Measurements from ENCODE around the gene GDNF. TPM values are rescaled to one million over a fixed set of nuclear protein-coding genes. Genes with fewer than 3 reads are reported as not detected.

Gene GDNF, protein sequence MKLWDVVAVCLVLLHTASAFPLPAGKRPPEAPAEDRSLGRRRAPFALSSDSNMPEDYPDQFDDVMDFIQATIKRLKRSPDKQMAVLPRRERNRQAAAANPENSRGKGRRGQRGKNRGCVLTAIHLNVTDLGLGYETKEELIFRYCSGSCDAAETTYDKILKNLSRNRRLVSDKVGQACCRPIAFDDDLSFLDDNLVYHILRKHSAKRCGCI
- total RNA-seq: not detected
- total RNA-seq (2013): not detected
- 0 to 0.06 (median 0) reads per million in 29 experiments for total RNA-seq

- no peak within 1 kb of the TSS for H3K4me3 ChIP-seq (ENCODE audit: control insufficient read depth in 1 of 2, extremely low read depth in 1 of 2, low read length in 1 of 2)
- WGBS (ENCODE audit: insufficient coverage): 7% methylated on average over 53 of the region's 66 CpGs
- no peaks in the 10 kb centered on the region for H3K36me3 ChIP-seq (ENCODE audit: control insufficient read depth in 2 of 2, extremely low read depth in 1 of 2, insufficient read depth in 1 of 2, low read length in 1 of 2)
- Mint-ChIP-seq H3K27ac (no peak within 1 kb of the TSS), H3K4me1 (peaks cover 20 to 31% (median 27%) of the 10 kb centered on the region in 3 donors), H3K9me3 (no peaks in the 10 kb centered on the region), H3K36me3 (no peaks in the 10 kb centered on the region), H3K4me3 (peak within 1 kb of the TSS in 1 of 3 donors; percentile 71), H3K27me3 (peaks cover 65 to 81% of the 10 kb centered on the region in 2 donors)
- DNase-seq (no peak), ATAC-seq (replicated peaks in 1 of 4) (peak in 1 of 4 experiments; percentile 16)
- peaks cover 27 to 77% of the 10 kb centered on the region in 2 experiments for H3K27me3 ChIP-seq (replicated peaks in 1 of 2; ENCODE audit: control insufficient read depth in 2 of 2, extremely low read depth in 1 of 2, insufficient read depth in 2 of 2, low read length in 1 of 2)
- no peak within 1 kb of the TSS for H3K27ac ChIP-seq (ENCODE audit: low read length)
- no peaks in the 10 kb centered on the region for H3K9me3 ChIP-seq
- ChIA-PET POLR2A (no interaction called here), CTCF (interaction anchor here in 1 of 2 donors (0.7 kb wide), 1 partner anchor 221 kb away, joined by 3 read pairs; no protein-coding TSS in a partner anchor)
- H3K4me1 ChIP-seq (ENCODE audit: control insufficient read depth in 1 of 2, extremely low read depth in 1 of 2, insufficient read depth in 2 of 2, low read length in 2 of 2): peaks cover 3 to 23% of the 10 kb centered on the region in 2 experiments
These were observed at the start of gene GDNF for GRCh38 chr5:37839407-37840052. GDNF (minus strand) TSS chr5:37840041; CDS start chr5:37834796, 5,245 bp downstream.

DNA sequence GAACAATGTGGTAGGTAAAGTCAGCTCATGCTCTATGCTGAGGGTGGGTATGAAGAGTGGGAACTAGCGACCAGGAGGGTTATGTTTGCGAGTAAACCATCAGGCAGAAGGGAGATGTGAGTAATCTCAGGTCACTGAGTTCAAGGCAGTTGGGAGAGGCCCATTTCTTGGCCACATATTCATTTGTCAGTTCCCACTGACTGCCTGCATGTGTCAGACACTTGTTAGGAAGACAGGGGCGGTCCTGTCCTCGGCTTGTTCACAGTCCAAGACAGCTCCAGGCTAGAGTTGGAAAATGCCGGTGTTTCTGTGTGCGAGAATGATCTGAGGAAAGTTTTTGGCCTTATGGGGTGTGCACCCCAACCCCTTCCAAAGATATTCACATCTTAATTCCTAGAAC is 48.6 kb upstream of the GDNF start:
- Histone ChIP-seq H3K36me3 (ENCODE audit: control insufficient read depth in 2 of 2, extremely low read depth in 1 of 2, insufficient read depth in 1 of 2, low read length in 1 of 2) (no peaks in the 10 kb centered on the region), H3K9me3 (no peaks in the 10 kb centered on the region), H3K27ac (ENCODE audit: low read length) (no peak overlapping the region), H3K4me1 (ENCODE audit: control insufficient read depth in 1 of 2, extremely low read depth in 1 of 2, insufficient read depth in 2 of 2, low read length in 2 of 2) (no peaks in the 10 kb centered on the region), H3K4me3 (ENCODE audit: control insufficient read depth in 1 of 2, extremely low read depth in 1 of 2, low read length in 1 of 2) (no peak overlapping the region), H3K27me3 (replicated peaks in 1 of 2; ENCODE audit: control insufficient read depth in 2 of 2, extremely low read depth in 1 of 2, insufficient read depth in 2 of 2, low read length in 1 of 2) (peaks cover 0 to 14% of the 10 kb centered on the region in 2 experiments)
- Mint-ChIP-seq H3K4me1 (no peaks in the 10 kb centered on the region), H3K36me3 (no peaks in the 10 kb centered on the region), H3K27me3 (peaks cover 6 to 7% of the 10 kb centered on the region in 2 donors), H3K4me3 (no peak overlapping the region), H3K27ac (no peak overlapping the region), H3K9me3 (peaks cover 0 to 4% (median 0%) of the 10 kb centered on the region in 3 donors)
- no peak for DNase-seq
- ATAC-seq (replicated peaks in 1 of 4): no peak
- ChIA-PET POLR2A (no interaction called here), CTCF (no interaction called here)
- 57% methylated on average over 2 of the region's 6 CpGs for WGBS (ENCODE audit: insufficient coverage)

DNA sequence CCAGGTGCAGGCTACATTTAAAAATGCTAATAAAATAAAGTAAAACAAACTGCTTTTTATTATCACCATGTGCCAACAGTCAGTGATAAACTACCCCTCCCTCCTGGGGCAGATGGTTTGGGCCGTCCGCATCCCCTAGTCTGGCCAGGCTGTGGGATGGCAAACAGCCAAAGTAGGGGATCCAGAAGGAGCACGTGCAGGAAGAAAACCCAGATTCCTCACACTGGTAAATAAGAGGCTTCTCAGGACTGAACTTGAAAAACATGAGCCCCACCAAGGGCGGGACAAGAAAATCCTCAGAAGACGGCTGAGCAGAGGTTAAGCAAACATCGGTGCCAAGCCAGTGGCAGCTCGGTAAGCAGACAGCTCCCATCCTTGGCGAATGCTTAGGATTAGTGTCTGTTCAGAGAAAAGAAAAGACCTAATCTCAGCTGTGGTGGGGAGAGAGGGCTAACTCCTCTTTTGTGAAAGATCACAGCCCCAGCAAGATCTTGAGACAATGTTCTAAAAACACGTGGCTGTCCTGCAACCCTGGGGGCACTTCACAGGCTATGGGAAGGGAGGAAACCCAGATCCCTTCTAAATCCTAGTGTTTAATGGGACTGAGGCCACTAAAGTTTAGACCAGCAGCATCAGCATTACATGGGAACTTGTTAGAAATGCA is 46.5 kb upstream of the GDNF start:
- Mint-ChIP-seq H3K36me3 (no peaks in the 10 kb centered on the region), H3K27me3 (peaks cover 13 to 15% of the 10 kb centered on the region in 2 donors), H3K4me1 (no peaks in the 10 kb centered on the region), H3K27ac (no peak overlapping the region), H3K9me3 (peaks cover 0 to 10% (median 0%) of the 10 kb centered on the region in 3 donors), H3K4me3 (no peak overlapping the region)
- ATAC-seq (replicated peaks in 1 of 4) (no peak), DNase-seq (no peak)
- H3K27ac ChIP-seq (ENCODE audit: low read length): no peak overlapping the region
- POLR2A ChIA-PET: no interaction called here
- WGBS (ENCODE audit: insufficient coverage): 85% methylated on average over 5 of the region's 9 CpGs
- CTCF ChIA-PET: no interaction called here
- H3K4me3 ChIP-seq (ENCODE audit: control insufficient read depth in 1 of 2, extremely low read depth in 1 of 2, low read length in 1 of 2): no peak overlapping the region
- H3K9me3 ChIP-seq: no peaks in the 10 kb centered on the region
- H3K4me1 ChIP-seq (ENCODE audit: control insufficient read depth in 1 of 2, extremely low read depth in 1 of 2, insufficient read depth in 2 of 2, low read length in 2 of 2): no peaks in the 10 kb centered on the region
- H3K27me3 ChIP-seq (replicated peaks in 1 of 2; ENCODE audit: control insufficient read depth in 2 of 2, extremely low read depth in 1 of 2, insufficient read depth in 2 of 2, low read length in 1 of 2): peaks cover 0 to 14% of the 10 kb centered on the region in 2 experiments
- H3K36me3 ChIP-seq (ENCODE audit: control insufficient read depth in 2 of 2, extremely low read depth in 1 of 2, insufficient read depth in 1 of 2, low read length in 1 of 2): no peaks in the 10 kb centered on the region

DNA sequence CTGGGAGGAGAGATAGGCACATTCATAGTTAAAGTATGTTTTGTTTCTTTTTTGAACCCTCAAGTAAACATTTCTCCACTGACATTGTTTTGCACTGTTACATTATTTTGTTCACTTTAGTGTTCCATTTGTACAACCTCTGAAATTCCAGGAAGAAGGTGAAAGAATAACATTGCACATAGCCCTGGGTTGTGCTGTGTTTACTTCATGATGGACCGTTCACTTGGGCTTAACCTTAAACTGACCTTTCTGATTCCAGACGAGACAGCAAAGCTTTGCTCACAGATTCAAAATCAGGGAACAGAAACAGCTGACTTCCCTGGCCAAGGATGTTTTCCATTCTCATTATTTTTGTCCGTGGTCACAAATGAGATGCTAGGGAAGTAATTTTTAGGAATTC is 42.8 kb upstream of the GDNF start:
- Histone ChIP-seq H3K4me1 (ENCODE audit: control insufficient read depth in 1 of 2, extremely low read depth in 1 of 2, insufficient read depth in 2 of 2, low read length in 2 of 2) (no peaks in the 10 kb centered on the region), H3K27ac (ENCODE audit: low read length) (no peak overlapping the region), H3K27me3 (replicated peaks in 1 of 2; ENCODE audit: control insufficient read depth in 2 of 2, extremely low read depth in 1 of 2, insufficient read depth in 2 of 2, low read length in 1 of 2) (peaks cover 0 to 12% of the 10 kb centered on the region in 2 experiments), H3K9me3 (no peaks in the 10 kb centered on the region), H3K36me3 (ENCODE audit: control insufficient read depth in 2 of 2, extremely low read depth in 1 of 2, insufficient read depth in 1 of 2, low read length in 1 of 2) (no peaks in the 10 kb centered on the region), H3K4me3 (ENCODE audit: control insufficient read depth in 1 of 2, extremely low read depth in 1 of 2, low read length in 1 of 2) (no peak overlapping the region)
- WGBS (ENCODE audit: insufficient coverage): 39% methylated on average over 2 of the region's 3 CpGs
- ChIA-PET CTCF (no interaction called here), POLR2A (no interaction called here)
- no peaks in the 10 kb centered on the region for H3K4me1 Mint-ChIP-seq
- DNase-seq: no peak
- no peak overlapping the region for H3K27ac Mint-ChIP-seq
- peaks cover 0 to 13% (median 0%) of the 10 kb centered on the region in 3 donors for H3K9me3 Mint-ChIP-seq
- no peak overlapping the region for H3K4me3 Mint-ChIP-seq
- H3K27me3 Mint-ChIP-seq: peaks cover 15 to 21% of the 10 kb centered on the region in 2 donors
- no peaks in the 10 kb centered on the region for H3K36me3 Mint-ChIP-seq
- ATAC-seq (replicated peaks in 1 of 4): no peak

DNA sequence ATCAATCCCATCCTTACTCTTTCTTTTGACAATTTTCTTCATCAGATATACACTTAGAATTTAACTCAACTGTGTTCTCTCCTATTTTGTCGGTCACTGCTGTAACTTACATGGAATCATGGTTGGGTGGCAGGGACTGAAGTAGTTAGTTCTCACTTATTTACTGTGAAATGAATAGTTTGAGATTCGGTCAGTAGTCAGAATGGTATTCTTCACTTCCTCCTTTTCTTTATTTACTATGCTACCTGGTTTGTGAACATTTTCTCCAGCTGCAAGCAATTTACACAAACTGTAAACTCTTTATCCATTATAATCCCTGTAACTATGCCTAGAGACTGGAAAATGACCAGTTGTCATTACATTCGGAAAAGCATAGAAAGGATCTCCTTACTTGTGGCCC is 41.5 kb upstream of the GDNF start:
- Mint-ChIP-seq H3K4me3 (no peak overlapping the region), H3K27ac (no peak overlapping the region), H3K9me3 (peaks cover 0 to 13% (median 0%) of the 10 kb centered on the region in 3 donors), H3K4me1 (no peaks in the 10 kb centered on the region), H3K27me3 (peaks cover 15 to 21% of the 10 kb centered on the region in 2 donors), H3K36me3 (no peaks in the 10 kb centered on the region)
- ChIA-PET POLR2A (no interaction called here), CTCF (no interaction called here)
- Histone ChIP-seq H3K4me1 (ENCODE audit: control insufficient read depth in 1 of 2, extremely low read depth in 1 of 2, insufficient read depth in 2 of 2, low read length in 2 of 2) (no peaks in the 10 kb centered on the region), H3K4me3 (ENCODE audit: control insufficient read depth in 1 of 2, extremely low read depth in 1 of 2, low read length in 1 of 2) (no peak overlapping the region), H3K9me3 (no peaks in the 10 kb centered on the region), H3K27me3 (replicated peaks in 1 of 2; ENCODE audit: control insufficient read depth in 2 of 2, extremely low read depth in 1 of 2, insufficient read depth in 2 of 2, low read length in 1 of 2) (peaks cover 0 to 9% of the 10 kb centered on the region in 2 experiments), H3K27ac (ENCODE audit: low read length) (no peak overlapping the region), H3K36me3 (ENCODE audit: control insufficient read depth in 2 of 2, extremely low read depth in 1 of 2, insufficient read depth in 1 of 2, low read length in 1 of 2) (no peaks in the 10 kb centered on the region)
- WGBS (ENCODE audit: insufficient coverage): no CpG with 5 or more reads among the region's 3 CpGs
- DNase-seq (no peak), ATAC-seq (replicated peaks in 1 of 4) (no peak)

GRCh38 chr5:37876943-37877342 is 37.1 kb upstream of the GDNF start:
- ChIA-PET POLR2A (no interaction called here), CTCF (no interaction called here)
- peaks cover 10 to 19% of the 10 kb centered on the region in 2 donors for H3K27me3 Mint-ChIP-seq
- DNase-seq: no peak
- 100% methylated on average over 2 of the region's 3 CpGs for WGBS (ENCODE audit: insufficient coverage)
- peaks cover 0 to 12% (median 0%) of the 10 kb centered on the region in 3 donors for H3K9me3 Mint-ChIP-seq
- Histone ChIP-seq H3K27ac (ENCODE audit: low read length) (no peak overlapping the region), H3K4me3 (ENCODE audit: control insufficient read depth in 1 of 2, extremely low read depth in 1 of 2, low read length in 1 of 2) (no peak overlapping the region), H3K4me1 (ENCODE audit: control insufficient read depth in 1 of 2, extremely low read depth in 1 of 2, insufficient read depth in 2 of 2, low read length in 2 of 2) (no peaks in the 10 kb centered on the region), H3K36me3 (ENCODE audit: control insufficient read depth in 2 of 2, extremely low read depth in 1 of 2, insufficient read depth in 1 of 2, low read length in 1 of 2) (no peaks in the 10 kb centered on the region), H3K9me3 (no peaks in the 10 kb centered on the region), H3K27me3 (replicated peaks in 1 of 2; ENCODE audit: control insufficient read depth in 2 of 2, extremely low read depth in 1 of 2, insufficient read depth in 2 of 2, low read length in 1 of 2) (no peaks in the 10 kb centered on the region)
- no peaks in the 10 kb centered on the region for H3K36me3 Mint-ChIP-seq
- no peak overlapping the region for H3K4me3 Mint-ChIP-seq
- H3K27ac Mint-ChIP-seq: no peak overlapping the region
- no peaks in the 10 kb centered on the region for H3K4me1 Mint-ChIP-seq
- no peak for ATAC-seq (replicated peaks in 1 of 4)
